Retinal pigment epithelial cell (primary cell): ENCODE measurements around the gene SLC25A45.

ENCODE experiments used
- DNase-seq: peaks from one replicate; pipeline ENCODE4 v3.0.0-alpha.2; 2010; ENCODE audit warnings: low read depth
- H3K4me3 ChIP-seq: 2 replicates; pipeline ENCODE4 v1.5.1; 2011; ENCODE audit warnings: mild to moderate bottlenecking, low read length, control low read depth, moderate library complexity
- TF ChIP-seq, protein P1 (sequence below): conservative IDR thresholded peaks from 2 replicates; pipeline ENCODE4 v1.5.1; 2011; ENCODE audit warnings: low read depth, low read length, control low read depth, inconsistent platforms

The SLC25A45 gene

DNA sequence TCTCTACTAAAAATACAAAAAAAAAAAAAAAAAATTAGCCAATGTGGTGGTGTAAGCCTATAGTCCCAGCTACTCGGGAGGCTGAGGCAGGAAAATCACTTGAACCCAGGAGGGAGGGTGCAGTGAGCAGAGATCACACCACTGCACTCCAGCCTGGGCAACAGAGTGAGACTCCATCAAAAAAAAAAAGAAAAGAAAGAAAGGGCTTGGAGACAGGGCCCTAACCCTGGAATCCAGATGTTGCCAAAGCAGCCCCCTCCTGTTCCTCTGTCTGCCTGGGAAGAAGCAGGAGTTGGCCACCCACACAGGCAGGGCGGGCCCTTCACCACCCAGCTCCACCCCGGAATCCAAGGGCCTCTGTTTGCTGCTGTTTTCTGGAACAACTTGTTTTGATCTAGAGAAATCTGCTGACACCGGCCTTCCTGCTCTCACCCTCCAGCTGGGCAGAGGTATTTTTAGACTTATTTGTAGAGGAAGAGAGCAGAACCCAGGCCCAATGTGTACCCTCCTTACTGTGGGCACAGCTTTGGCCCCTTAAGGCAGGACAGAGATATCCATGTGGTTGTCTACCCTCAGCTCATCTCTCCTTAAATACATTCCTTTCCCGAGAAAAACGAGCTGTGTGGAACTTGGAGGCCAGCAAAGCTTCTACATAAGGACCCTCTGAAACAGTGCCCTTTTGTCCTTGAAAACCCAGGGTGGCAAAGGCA is 37.5 kb upstream of the SLC25A45 start:
- DNase-seq: peak; percentile 90

DNA sequence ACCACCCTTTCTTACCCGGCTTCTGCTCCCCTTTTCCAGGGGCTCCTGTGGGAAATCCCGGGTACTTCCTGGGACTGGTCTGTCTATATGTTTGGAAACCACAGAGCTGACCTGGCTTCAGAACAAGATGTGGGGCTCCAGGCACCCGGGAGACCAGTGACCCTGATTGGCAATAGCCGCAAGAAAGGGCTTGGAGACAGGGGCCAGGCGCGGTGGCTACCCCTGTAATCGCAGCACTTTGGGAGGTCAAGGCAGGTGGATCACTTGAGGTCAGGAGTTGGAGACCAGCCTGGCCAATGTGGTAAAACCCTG is 37.0 kb upstream of the SLC25A45 start:
- no peak for DNase-seq
- H3K4me3 ChIP-seq: peak overlapping the region; percentile 24
- TF ChIP-seq, protein P1, sequence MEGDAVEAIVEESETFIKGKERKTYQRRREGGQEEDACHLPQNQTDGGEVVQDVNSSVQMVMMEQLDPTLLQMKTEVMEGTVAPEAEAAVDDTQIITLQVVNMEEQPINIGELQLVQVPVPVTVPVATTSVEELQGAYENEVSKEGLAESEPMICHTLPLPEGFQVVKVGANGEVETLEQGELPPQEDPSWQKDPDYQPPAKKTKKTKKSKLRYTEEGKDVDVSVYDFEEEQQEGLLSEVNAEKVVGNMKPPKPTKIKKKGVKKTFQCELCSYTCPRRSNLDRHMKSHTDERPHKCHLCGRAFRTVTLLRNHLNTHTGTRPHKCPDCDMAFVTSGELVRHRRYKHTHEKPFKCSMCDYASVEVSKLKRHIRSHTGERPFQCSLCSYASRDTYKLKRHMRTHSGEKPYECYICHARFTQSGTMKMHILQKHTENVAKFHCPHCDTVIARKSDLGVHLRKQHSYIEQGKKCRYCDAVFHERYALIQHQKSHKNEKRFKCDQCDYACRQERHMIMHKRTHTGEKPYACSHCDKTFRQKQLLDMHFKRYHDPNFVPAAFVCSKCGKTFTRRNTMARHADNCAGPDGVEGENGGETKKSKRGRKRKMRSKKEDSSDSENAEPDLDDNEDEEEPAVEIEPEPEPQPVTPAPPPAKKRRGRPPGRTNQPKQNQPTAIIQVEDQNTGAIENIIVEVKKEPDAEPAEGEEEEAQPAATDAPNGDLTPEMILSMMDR: no peak

More for the DNA sequence above, 37.5 kb upstream of the SLC25A45 start:
- TF ChIP-seq, protein P1: no peak
- peak overlapping the region; percentile 21 for H3K4me3 ChIP-seq

DNA sequence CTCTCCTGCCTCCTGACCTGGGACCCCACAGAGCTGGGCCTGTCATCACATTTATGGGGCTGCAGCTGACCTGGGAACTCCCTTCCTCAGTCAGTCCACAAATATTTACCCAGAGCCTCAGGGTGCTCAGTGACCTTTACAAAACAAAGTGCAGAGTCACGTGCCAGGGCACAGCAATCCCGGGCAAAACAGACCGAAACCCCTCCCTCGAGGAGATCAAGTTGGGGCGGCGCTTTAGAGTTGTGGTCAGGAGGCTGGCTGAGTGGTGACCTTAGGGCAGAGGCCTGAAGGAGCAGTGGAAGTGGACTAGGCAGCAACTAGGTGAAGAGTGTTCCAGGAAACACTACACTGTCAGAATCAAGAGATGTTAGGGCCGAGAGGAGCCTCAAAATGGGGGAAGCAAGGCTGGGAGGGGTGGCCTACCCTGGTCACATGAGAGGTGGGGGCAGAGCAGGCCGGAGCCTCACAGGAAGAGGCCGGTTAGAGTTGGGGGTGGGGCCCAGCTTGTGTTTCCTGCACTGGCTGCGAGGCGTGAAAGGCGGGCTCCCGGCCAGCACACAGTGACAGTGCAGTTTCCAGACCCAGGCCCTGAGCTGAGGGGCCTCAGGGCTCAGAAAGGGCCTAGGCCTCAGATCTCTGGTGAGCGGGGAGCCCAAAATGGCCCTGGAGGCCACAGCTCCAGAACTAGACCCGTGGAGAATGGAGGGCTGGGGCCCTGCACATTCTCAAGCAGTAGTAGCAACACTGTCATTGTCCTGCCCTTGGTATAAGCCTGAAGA is 36.4 kb upstream of the SLC25A45 start:
- peak; percentile 89 for DNase-seq
- TF ChIP-seq, protein P1: no peak
- H3K4me3 ChIP-seq: peak overlapping the region; percentile 24

DNA sequence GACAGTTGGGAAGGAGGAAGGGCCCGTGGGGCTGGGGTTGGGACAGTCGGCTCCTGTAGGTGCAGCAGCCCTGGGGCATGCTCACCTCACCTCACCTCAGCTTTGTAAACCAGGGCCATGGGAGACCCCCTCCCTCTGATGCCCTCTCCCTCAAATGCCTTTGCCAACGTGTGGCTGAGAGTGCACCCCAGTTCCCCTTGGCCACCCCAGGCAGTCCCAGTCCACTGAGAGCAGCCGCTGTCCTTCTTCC is 35.9 kb upstream of the SLC25A45 start:
- H3K4me3 ChIP-seq: peak overlapping the region; percentile 2
- TF ChIP-seq, protein P1: no peak
- DNase-seq: no peak

DNA sequence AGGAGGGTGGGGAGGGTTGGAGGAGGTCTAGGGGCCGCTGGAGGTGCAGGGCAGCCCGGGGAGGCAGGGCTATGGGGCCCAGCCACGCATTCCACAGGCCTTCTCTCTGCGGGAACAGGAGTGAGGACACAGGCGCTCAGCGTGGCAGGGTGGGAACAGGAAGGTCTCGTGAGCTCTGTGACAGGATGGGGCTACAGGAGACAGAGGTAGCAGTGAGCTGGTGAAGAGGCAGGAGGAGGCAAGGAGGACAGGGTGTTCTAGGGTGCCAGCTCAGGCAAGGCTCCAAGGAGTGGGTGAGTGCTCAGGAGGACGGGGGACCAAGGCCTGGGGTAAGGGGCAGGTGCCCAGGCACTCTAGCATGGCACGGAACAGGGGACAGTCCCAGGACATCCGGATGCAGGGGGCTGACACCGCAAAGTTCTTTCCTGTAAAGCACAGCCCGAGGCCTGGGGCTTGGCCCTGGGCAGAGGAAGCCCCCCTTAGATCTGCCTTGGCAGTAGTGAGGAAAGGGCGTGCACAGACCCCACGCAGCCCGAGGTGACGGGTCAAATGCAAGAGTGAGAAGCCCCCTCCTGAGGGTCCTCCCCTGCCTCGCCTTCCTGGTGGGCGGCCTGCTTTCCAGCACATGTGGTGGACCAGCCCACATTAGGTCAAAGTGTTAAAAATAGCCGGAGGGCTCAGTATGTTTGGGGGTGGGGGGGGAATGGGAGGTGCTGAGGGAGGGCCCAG is 35.4 kb upstream of the SLC25A45 start:
- DNase-seq: no peak
- peak overlapping the region; percentile 6 for H3K4me3 ChIP-seq
- TF ChIP-seq, protein P1: no peak

DNA sequence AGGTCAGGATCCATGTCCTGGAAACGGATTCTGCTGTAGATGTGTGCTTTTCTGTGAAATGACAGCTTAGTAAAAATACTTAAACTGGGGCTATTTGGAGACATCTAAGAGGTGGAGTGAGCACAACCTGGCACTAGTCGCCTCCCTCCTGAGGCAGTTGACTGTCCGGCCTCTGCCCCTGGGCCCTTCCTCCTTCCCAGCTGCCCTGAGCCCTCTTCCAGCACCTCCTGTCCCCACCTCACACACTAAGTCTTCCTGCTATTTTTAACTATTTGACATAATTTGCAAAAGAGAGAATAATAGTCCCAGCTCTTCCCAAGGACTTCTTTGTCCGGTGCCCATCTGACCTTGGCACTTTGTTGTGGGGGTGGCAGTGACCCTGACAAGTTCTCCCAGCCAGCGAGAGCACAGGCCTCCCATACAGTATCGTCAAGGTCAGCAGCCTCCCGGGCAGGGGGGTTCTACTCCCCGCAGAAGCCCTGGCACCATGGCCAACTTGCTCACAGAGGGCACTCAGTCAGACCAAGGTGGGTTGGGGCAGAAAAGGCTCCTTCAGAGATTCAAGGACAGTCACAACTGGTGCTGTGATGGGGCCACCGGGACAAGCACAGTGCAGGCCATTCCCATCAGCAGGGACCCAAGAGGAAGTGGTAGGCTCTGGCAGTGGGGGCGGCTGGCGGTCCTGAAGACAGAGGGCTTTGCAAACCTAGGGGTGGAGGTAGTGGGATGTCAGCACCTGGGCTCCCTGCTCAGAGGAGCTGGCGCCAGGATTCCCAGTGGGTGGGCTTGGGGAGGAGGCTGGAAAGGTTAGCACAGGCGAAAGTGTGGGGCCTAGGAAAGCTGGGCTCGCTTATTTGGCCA is 34.6 kb upstream of the SLC25A45 start:
- TF ChIP-seq, protein P1: no peak
- peak overlapping the region; percentile 40 for H3K4me3 ChIP-seq
- DNase-seq: no peak
